Measurements from ENCODE around the gene EML6.

GRCh38 chr2:54947136-54947535 lies 223.7 kb downstream of the EML6 start:
- no peak for TF ChIP-seq CTCF (IDR thresholded peaks at IDR 0.05)
- TF ChIP-seq BCL3 (IDR thresholded peaks at IDR 0.05): no peak
- TF ChIP-seq RFX5 (IDR thresholded peaks at IDR 0.05): no peak
- no peak for TF ChIP-seq MYC (IDR thresholded peaks at IDR 0.05; ENCODE audit: borderline replicate concordance, low read length)
- no peak for TF ChIP-seq ELK1 (IDR thresholded peaks at IDR 0.05; ENCODE audit: low read depth, low read length)
- TF ChIP-seq CHD2 (IDR thresholded peaks at IDR 0.05; ENCODE audit: low read length, partially characterized antibody): no peak
- no peak for TF ChIP-seq ZSCAN20 (CRISPR knock-in tag; IDR thresholded peaks at IDR 0.05)
- TF ChIP-seq HDAC2 (IDR thresholded peaks at IDR 0.05): no peak
- no peak for TF ChIP-seq MAX (IDR thresholded peaks at IDR 0.05)
- no peak for TF ChIP-seq POLR2A (IDR thresholded peaks at IDR 0.05; ENCODE audit: low read length)
- no peak for TF ChIP-seq EP300 (IDR thresholded peaks at IDR 0.05)
- TF ChIP-seq REST (IDR thresholded peaks at IDR 0.05): no peak

Data from A549 (cell line).